Astrocyte (in vitro differentiated cells and primary cell): ENCODE measurements around the gene AGGF1. TPM values are rescaled to one million over a fixed set of nuclear protein-coding genes. Genes with fewer than 3 reads are reported as not detected.

Experiments
- DNase-seq: peaks from one replicate; pipeline ENCODE4 v3.0.0-alpha.2; 2010; ENCODE audit warnings: low read depth
- FAIRE-seq: peaks from 2 replicates; lab custom pipeline; 2011; peaks lifted over from hg19 to GRCh38; lab: Jason Lieb, UNC
- H2AFZ ChIP-seq: 2 replicates; pipeline ENCODE4 v1.6.0; 2012; ENCODE audit warnings: low read depth, low read length, inconsistent platforms
- H3K27ac ChIP-seq: 2 replicates; pipeline ENCODE4 v1.5.1; 2011; ENCODE audit warnings: low read depth, low read length, inconsistent platforms
- H3K27me3 ChIP-seq: 2 replicates; pipeline ENCODE4 v1.6.0; 2011; ENCODE audit warnings: low read length, inconsistent platforms; ENCODE audit not compliant: insufficient read depth
- H3K36me3 ChIP-seq: 2 replicates; pipeline ENCODE4 v1.5.1; 2011; ENCODE audit warnings: low read length, inconsistent platforms; ENCODE audit not compliant: insufficient read depth
- H3K4me1 ChIP-seq: 2 replicates; pipeline ENCODE4 v1.5.1; 2011; ENCODE audit warnings: low read length, inconsistent platforms; ENCODE audit not compliant: insufficient read depth
- H3K4me2 ChIP-seq: 2 replicates; pipeline ENCODE4 v1.6.0; 2012; ENCODE audit warnings: low read length, inconsistent platforms
- H3K4me3 ChIP-seq: 2 replicates; pipeline ENCODE4 v1.5.1; 2011; ENCODE audit warnings: low read depth, mild to moderate bottlenecking, low read length, inconsistent platforms; ENCODE audit not compliant: insufficient read depth
- H3K79me2 ChIP-seq: 2 replicates; pipeline ENCODE4 v1.6.0; 2012; ENCODE audit warnings: mild to moderate bottlenecking, low read length, inconsistent platforms; ENCODE audit not compliant: insufficient read depth
- H3K9ac ChIP-seq: 2 replicates; pipeline ENCODE4 v1.6.0; 2012; ENCODE audit warnings: mild to moderate bottlenecking, low read length, inconsistent platforms
- H3K9me3 ChIP-seq: 2 replicates; pipeline ENCODE4 v1.5.1; 2012; ENCODE audit warnings: low read depth, mild to moderate bottlenecking, low read length, inconsistent platforms; ENCODE audit not compliant: insufficient read depth
- H4K20me1 ChIP-seq: 2 replicates; pipeline ENCODE4 v1.6.0; 2012; ENCODE audit warnings: low read length, inconsistent platforms; ENCODE audit not compliant: insufficient read depth
- H3K27ac Mint-ChIP-seq: one replicate; pipeline ENCODE4 v1.8.0; 2021; ENCODE audit warnings: mild to moderate bottlenecking, mixed read lengths; ENCODE audit not compliant: unreplicated experiment
- H3K27me3 Mint-ChIP-seq: one replicate; pipeline ENCODE4 v1.8.0; 2021; ENCODE audit warnings: low read depth, mixed read lengths; ENCODE audit not compliant: unreplicated experiment
- H3K36me3 Mint-ChIP-seq: one replicate; pipeline ENCODE4 v1.8.0; 2021; ENCODE audit warnings: low read depth, mixed read lengths; ENCODE audit not compliant: unreplicated experiment
- H3K4me1 Mint-ChIP-seq: one replicate; pipeline ENCODE4 v1.8.0; 2021; ENCODE audit warnings: low read depth, mixed read lengths; ENCODE audit not compliant: unreplicated experiment
- H3K4me3 Mint-ChIP-seq: one replicate; pipeline ENCODE4 v1.8.0; 2021; ENCODE audit warnings: mild to moderate bottlenecking, moderate library complexity, mixed read lengths; ENCODE audit not compliant: unreplicated experiment
- H3K9me3 Mint-ChIP-seq: one replicate; pipeline ENCODE4 v1.8.0; 2021; ENCODE audit warnings: mild to moderate bottlenecking, mixed read lengths; ENCODE audit not compliant: unreplicated experiment
- CTCF ChIP-seq: IDR thresholded peaks from 2 replicates; pipeline ENCODE4 v1.5.1; 2011; ENCODE audit warnings: low read depth, mild to moderate bottlenecking, inconsistent platforms, low read length, moderate library complexity; ENCODE audit not compliant: insufficient read depth
- EZH2 ChIP-seq: IDR thresholded peaks from 2 replicates; pipeline ENCODE4 v1.6.1; 2012; ENCODE audit warnings: mild to moderate bottlenecking, low read length, inconsistent platforms; ENCODE audit not compliant: insufficient read depth
- total RNA-seq: library from RNA; stranded (reverse); gene quantifications from 2 replicates; pipeline ENCODE4 v1.2.1, GENCODE V29; 2021

AGGF1 gene
- total RNA-seq, 1 donor from 2014 or later, result 18.2 TPM

GRCh38 chr5:77008413-77008812 is 21.8 kb upstream of the AGGF1 start:
- no peak overlapping the region for H3K4me3 Mint-ChIP-seq
- no peak overlapping the region for H3K9ac ChIP-seq
- peaks cover 1% of the 10 kb centered on the region for H3K27me3 Mint-ChIP-seq
- FAIRE-seq (no peak), DNase-seq (no peak)
- no peak overlapping the region for H3K27ac ChIP-seq
- no peaks in the 10 kb centered on the region for H4K20me1 ChIP-seq
- no peak overlapping the region for H3K27ac Mint-ChIP-seq
- TF ChIP-seq EZH2 (no peak), CTCF (no peak)
- peaks cover 6% of the 10 kb centered on the region for H3K4me1 Mint-ChIP-seq
- H3K36me3 Mint-ChIP-seq, result no peaks in the 10 kb centered on the region
- H3K9me3 Mint-ChIP-seq, result no peaks in the 10 kb centered on the region
- no peaks in the 10 kb centered on the region for H3K36me3 ChIP-seq
- H3K9me3 ChIP-seq, result no peaks in the 10 kb centered on the region
- H3K4me3 ChIP-seq, result no peak overlapping the region
- no peak overlapping the region for H3K4me2 ChIP-seq
- no peaks in the 10 kb centered on the region for H3K27me3 ChIP-seq
- no peaks in the 10 kb centered on the region for H3K79me2 ChIP-seq
- H3K4me1 ChIP-seq, result no peaks in the 10 kb centered on the region
- H2AFZ ChIP-seq, result no peak overlapping the region

DNA sequence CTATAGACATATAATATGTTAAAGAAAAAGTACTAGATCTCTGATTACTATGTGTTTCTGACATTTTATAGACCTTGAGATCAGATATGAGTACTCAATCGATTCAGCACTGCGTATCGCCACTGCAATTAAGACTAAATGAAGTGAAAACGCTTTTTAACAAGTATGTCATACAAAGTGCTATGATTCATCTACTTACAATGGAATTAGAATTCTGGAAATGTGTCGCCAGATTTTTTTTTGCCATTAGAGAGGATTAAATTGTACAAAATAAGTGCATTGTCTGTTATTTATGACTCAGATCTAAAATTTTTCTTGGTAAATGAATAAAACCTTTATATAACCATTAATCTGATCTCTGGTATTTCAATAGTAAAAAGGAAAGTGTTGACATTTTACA is 20.0 kb upstream of the AGGF1 start:
- H3K79me2 ChIP-seq, result no peaks in the 10 kb centered on the region
- DNase-seq (peak; percentile 26), FAIRE-seq (no peak)
- no peak for TF ChIP-seq EZH2
- no peak for TF ChIP-seq CTCF
- Mint-ChIP-seq H3K27ac (no peak overlapping the region), H3K9me3 (no peaks in the 10 kb centered on the region), H3K4me1 (peaks cover 2% of the 10 kb centered on the region), H3K36me3 (no peaks in the 10 kb centered on the region), H3K27me3 (peaks cover 1% of the 10 kb centered on the region), H3K4me3 (no peak overlapping the region)
- H3K9ac ChIP-seq, result no peak overlapping the region
- no peaks in the 10 kb centered on the region for H4K20me1 ChIP-seq
- H3K36me3 ChIP-seq, result no peaks in the 10 kb centered on the region
- H3K4me2 ChIP-seq, result no peak overlapping the region
- H3K4me3 ChIP-seq, result no peak overlapping the region
- no peak overlapping the region for H2AFZ ChIP-seq
- H3K27ac ChIP-seq, result no peak overlapping the region
- no peaks in the 10 kb centered on the region for H3K27me3 ChIP-seq
- H3K9me3 ChIP-seq, result no peaks in the 10 kb centered on the region
- no peaks in the 10 kb centered on the region for H3K4me1 ChIP-seq

GRCh38 chr5:77011498-77011897 is 18.7 kb upstream of the AGGF1 start:
- Mint-ChIP-seq H3K27me3 (peaks cover 1% of the 10 kb centered on the region), H3K9me3 (no peaks in the 10 kb centered on the region), H3K4me1 (peaks cover 2% of the 10 kb centered on the region), H3K27ac (no peak overlapping the region), H3K36me3 (no peaks in the 10 kb centered on the region), H3K4me3 (no peak overlapping the region)
- DNase-seq (no peak), FAIRE-seq (no peak)
- Histone ChIP-seq H3K27me3 (no peaks in the 10 kb centered on the region), H3K9me3 (no peaks in the 10 kb centered on the region), H3K27ac (no peak overlapping the region), H3K4me2 (no peak overlapping the region), H3K79me2 (no peaks in the 10 kb centered on the region), H2AFZ (no peak overlapping the region), H3K4me3 (no peak overlapping the region), H3K4me1 (no peaks in the 10 kb centered on the region), H3K9ac (no peak overlapping the region), H3K36me3 (no peaks in the 10 kb centered on the region), H4K20me1 (no peaks in the 10 kb centered on the region)
- TF ChIP-seq CTCF (no peak), EZH2 (no peak)
